Coronary artery (tissue), 2 donors: Measurements from ENCODE around the gene ZNF761.
"Not testable (repeated sequence)": the region's sequence is repeated elsewhere in the genome, so short reads cannot be mapped to it uniquely, and the experiment has no call there.

Experiments used
- DNase-seq: peaks from one replicate; pipeline ENCODE4 v3.0.0-alpha.2; 2017; ENCODE audit warnings: low spot score
- H3K27ac ChIP-seq, 2 donors: fragments of 200-600 bp; sonication (generic); one replicate each; pipeline ENCODE4 v1.5.1; 2016 to 2019
- H3K4me3 ChIP-seq: fragments of 200-600 bp; sonication (generic); 2 replicates; pipeline ENCODE4 v1.5.1; 2016; ENCODE audit warnings: mild to moderate bottlenecking, moderate library complexity
- CTCF ChIP-seq: fragments of 200-600 bp; sonication (generic); IDR thresholded peaks from one replicate; pipeline ENCODE4 v1.5.1; 2019; ENCODE audit warnings: antibody characterized with exemption

The ZNF761 gene

GRCh38 chr19:53463263-53463662 lies 31.5 kb downstream of the ZNF761 start:
- TF ChIP-seq CTCF: no peak
- Histone ChIP-seq H3K27ac (no peak overlapping the region), H3K4me3 (no peak overlapping the region)
- DNase-seq: no peak

GRCh38 chr19:53466726-53467484 lies 35.1 kb downstream of the ZNF761 start:
- H3K27ac ChIP-seq: peak overlapping the region in 1 of 2 donors; percentile 39
- peak overlapping the region; percentile 78 for H3K4me3 ChIP-seq
- DNase-seq: peak; percentile 78
- TF ChIP-seq CTCF: no peak

GRCh38 chr19:53467485-53468262 lies 35.9 kb downstream of the ZNF761 start, which contains the start of gene ZNF813:
ZNF813 (plus strand) TSS chr19:53467733; CDS start chr19:53483823, 16,090 bp downstream.
- H3K27ac ChIP-seq: peak within 1 kb of the TSS; percentile 38 to 64
- H3K4me3 ChIP-seq: peak within 1 kb of the TSS; percentile 78
- TF ChIP-seq CTCF: no peak
- peak; percentile 94 for DNase-seq

GRCh38 chr19:53468628-53469027 lies 36.8 kb downstream of the ZNF761 start:
- not testable (repeated sequence) for H3K27ac ChIP-seq, DNase-seq
- peak overlapping the region; percentile 78 for H3K4me3 ChIP-seq

- no peak for DNase-seq
Observed at GRCh38 chr19:53471916-53472315, 40.1 kb downstream of the ZNF761 start.

GRCh38 chr19:53474832-53475231 lies 43.0 kb downstream of the ZNF761 start:
- not testable (repeated sequence) for DNase-seq, H3K27ac ChIP-seq, H3K4me3 ChIP-seq

More at GRCh38 chr19:53471916-53472315, 40.1 kb downstream of the ZNF761 start:
- TF ChIP-seq CTCF: no peak
- no peak overlapping the region for H3K27ac ChIP-seq
- no peak overlapping the region for H3K4me3 ChIP-seq

GRCh38 chr19:53475470-53475869 lies 43.7 kb downstream of the ZNF761 start:
- DNase-seq, H3K27ac ChIP-seq, H3K4me3 ChIP-seq: not testable (repeated sequence)

- not testable (repeated sequence) for H3K27ac ChIP-seq, H3K4me3 ChIP-seq, DNase-seq
Observed at GRCh38 chr19:53483751-53484150, 52.0 kb downstream of the ZNF761 start.
